ENCODE results near the gene KMO.

The KMO gene

GRCh38 chr1:241598249-241598648 is 66.1 kb downstream of the KMO start:
- peak in 1 of 2 experiments; percentile 52 for DNase-seq

- DNase-seq: no peak
Measured at GRCh38 chr1:241600496-241600901, 68.3 kb downstream of the KMO start.

- DNase-seq: no peak
Measured at GRCh38 chr1:241603731-241604245, 71.6 kb downstream of the KMO start.

GRCh38 chr1:241605146-241605805 is 73.1 kb downstream of the KMO start:
- no peak for DNase-seq

- no peak for DNase-seq
Measured at GRCh38 chr1:241606544-241606943, 74.4 kb downstream of the KMO start.

- no peak for DNase-seq
Measured at GRCh38 chr1:241607497-241607896, 75.3 kb downstream of the KMO start.

- no peak for DNase-seq
Measured at GRCh38 chr1:241608379-241609033, 76.3 kb downstream of the KMO start.

- DNase-seq: no peak
Measured at GRCh38 chr1:241610056-241610815, 78.1 kb downstream of the KMO start.

GRCh38 chr1:241611063-241611462 is 78.9 kb downstream of the KMO start:
- DNase-seq: peak; percentile 9 to 66

- no peak for DNase-seq
Measured at GRCh38 chr1:241611736-241612135, 79.6 kb downstream of the KMO start.

- no peak for DNase-seq
Measured at GRCh38 chr1:241612533-241613477, 80.6 kb downstream of the KMO start.

- no peak for DNase-seq
Measured at GRCh38 chr1:241614144-241614543, 82.0 kb downstream of the KMO start.

- DNase-seq: no peak
Measured at GRCh38 chr1:241614572-241614971, 82.4 kb downstream of the KMO start.

GRCh38 chr1:241615043-241615974 is 83.1 kb downstream of the KMO start:
- DNase-seq: no peak

- no peak for DNase-seq
Measured at GRCh38 chr1:241617426-241617825, 85.2 kb downstream of the KMO start.

GRCh38 chr1:241622669-241623068 is 90.5 kb downstream of the KMO start:
- no peak for DNase-seq

- no peak for DNase-seq
Measured at GRCh38 chr1:241624935-241625334, 92.8 kb downstream of the KMO start.

GRCh38 chr1:241627453-241628259 is 95.5 kb downstream of the KMO start:
- peak in 1 of 2 experiments; percentile 41 for DNase-seq

- DNase-seq: no peak
Measured at GRCh38 chr1:241630005-241630404, 97.8 kb downstream of the KMO start.

GRCh38 chr1:241630476-241630875 is 98.3 kb downstream of the KMO start:
- DNase-seq: no peak

GRCh38 chr1:241630899-241631298 is 98.7 kb downstream of the KMO start:
- no peak for DNase-seq

Data from NCI-H524 (cell line).